Astrocyte (in vitro differentiated cells and primary cell): Measurements from ENCODE around the gene TMEM138.

Source experiments
- EZH2 ChIP-seq: IDR thresholded peaks from 2 replicates; pipeline ENCODE4 v1.6.1; 2012; ENCODE audit warnings: mild to moderate bottlenecking, low read length, inconsistent platforms; ENCODE audit not compliant: insufficient read depth
- TF ChIP-seq, protein P1 (sequence below): IDR thresholded peaks from 2 replicates; pipeline ENCODE4 v1.5.1; 2011; ENCODE audit warnings: low read depth, mild to moderate bottlenecking, inconsistent platforms, low read length, moderate library complexity; ENCODE audit not compliant: insufficient read depth

DNA sequence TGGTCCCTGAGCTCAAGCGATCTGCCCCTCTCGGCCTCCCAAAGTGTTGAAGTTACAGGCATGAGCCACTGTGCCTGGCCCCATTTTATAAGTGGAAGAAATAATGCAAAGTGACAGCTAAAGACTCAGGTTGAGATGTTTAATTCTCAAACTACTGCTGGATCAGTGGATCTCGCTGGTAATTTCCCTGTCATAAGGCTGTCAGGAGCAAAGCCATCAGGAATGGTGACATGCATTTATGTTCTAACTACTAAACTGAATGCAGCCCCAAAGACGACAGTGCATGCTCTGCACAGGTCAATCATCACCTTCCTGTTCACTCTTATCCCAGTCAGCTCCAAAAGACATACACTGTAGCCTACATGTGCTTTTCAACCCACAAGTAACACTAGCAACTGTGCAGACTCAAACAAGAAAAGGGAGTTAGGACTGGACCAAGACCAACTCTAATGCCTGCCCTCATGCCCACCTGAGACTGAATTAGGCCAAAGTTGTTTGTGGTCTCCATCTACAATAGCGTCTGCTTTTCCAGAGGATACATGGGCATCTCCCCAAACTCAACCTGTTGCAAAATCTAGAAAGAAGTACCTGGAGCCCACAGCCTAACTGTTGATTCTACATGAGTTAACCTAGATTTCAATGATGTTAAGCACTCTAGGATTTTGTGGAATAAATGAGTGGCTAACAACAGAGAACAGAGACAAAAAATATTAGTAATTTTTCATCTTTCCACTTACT lies 45.0 kb downstream of the TMEM138 start:
- TF ChIP-seq, protein P1, sequence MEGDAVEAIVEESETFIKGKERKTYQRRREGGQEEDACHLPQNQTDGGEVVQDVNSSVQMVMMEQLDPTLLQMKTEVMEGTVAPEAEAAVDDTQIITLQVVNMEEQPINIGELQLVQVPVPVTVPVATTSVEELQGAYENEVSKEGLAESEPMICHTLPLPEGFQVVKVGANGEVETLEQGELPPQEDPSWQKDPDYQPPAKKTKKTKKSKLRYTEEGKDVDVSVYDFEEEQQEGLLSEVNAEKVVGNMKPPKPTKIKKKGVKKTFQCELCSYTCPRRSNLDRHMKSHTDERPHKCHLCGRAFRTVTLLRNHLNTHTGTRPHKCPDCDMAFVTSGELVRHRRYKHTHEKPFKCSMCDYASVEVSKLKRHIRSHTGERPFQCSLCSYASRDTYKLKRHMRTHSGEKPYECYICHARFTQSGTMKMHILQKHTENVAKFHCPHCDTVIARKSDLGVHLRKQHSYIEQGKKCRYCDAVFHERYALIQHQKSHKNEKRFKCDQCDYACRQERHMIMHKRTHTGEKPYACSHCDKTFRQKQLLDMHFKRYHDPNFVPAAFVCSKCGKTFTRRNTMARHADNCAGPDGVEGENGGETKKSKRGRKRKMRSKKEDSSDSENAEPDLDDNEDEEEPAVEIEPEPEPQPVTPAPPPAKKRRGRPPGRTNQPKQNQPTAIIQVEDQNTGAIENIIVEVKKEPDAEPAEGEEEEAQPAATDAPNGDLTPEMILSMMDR = no peak
- TF ChIP-seq EZH2 = no peak
